PC-9 (cell line): ENCODE data around the gene MCTP2. TPM values are rescaled to one million over a fixed set of nuclear protein-coding genes. Genes with fewer than 3 reads are reported as not detected.
"Not testable (repeated sequence)": the region's sequence is repeated elsewhere in the genome, so short reads cannot be mapped to it uniquely, and the experiment has no call there.

ENCODE experiments used
- BruUV-seq: library from RNA; stranded (reverse); fragments of 400-500 nt; replicated peaks from 2 replicates; lab custom pipeline; 2021; lab: Mats Ljungman, UMichigan
- CTCF ChIA-PET: fragments of 300-600 bp; sonication (Branson Sonifier 250); formaldehyde crosslinking; loops from one replicate; lab custom pipeline; 2022; ENCODE audit warnings: antibody characterized with exemption; lab: Charles Lee
- POLR2A ChIA-PET: fragments of 300-600 bp; sonication (Branson Sonifier 250); formaldehyde crosslinking; loops from one replicate; lab custom pipeline; 2022; ENCODE audit warnings: antibody characterized with exemption; ENCODE audit not compliant: unreplicated experiment; lab: Charles Lee
- DNase-seq, 2 experiments: peaks; one replicate each; pipeline versions ENCODE4 v3.0.0 to v3.0.0-alpha.2; 2015 to 2022; ENCODE audit warnings: mixed read lengths in 1 of 2
- H2AFZ ChIP-seq: fragments of 200-600 bp; sonication (generic); 2 replicates; pipeline ENCODE4 v1.8.1; 2017; ENCODE audit warnings: antibody characterized with exemption
- H3F3A ChIP-seq: fragments of 200-600 bp; sonication (generic); 2 replicates; pipeline ENCODE4 v1.8.1; 2017; ENCODE audit warnings: antibody characterized with exemption, mild to moderate bottlenecking, low read depth; ENCODE audit not compliant: insufficient read depth
- H3K27ac ChIP-seq: fragments of 200-600 bp; sonication (generic); 2 replicates; pipeline ENCODE4 v1.6.1; 2016; ENCODE audit warnings: mixed run types
- H3K27me3 ChIP-seq: fragments of 200-600 bp; sonication (generic); 2 replicates; pipeline ENCODE4 v1.6.1; 2016; ENCODE audit warnings: low read depth, mixed run types; ENCODE audit not compliant: insufficient read depth
- H3K36me3 ChIP-seq: fragments of 200-600 bp; sonication (generic); 2 replicates; pipeline ENCODE4 v1.6.1; 2016; ENCODE audit warnings: low read depth, mixed run types
- H3K4me1 ChIP-seq: fragments of 200-600 bp; sonication (generic); replicated peaks from 2 replicates; pipeline ENCODE4 v1.6.1; 2016; ENCODE audit warnings: mixed run types; ENCODE audit not compliant: insufficient read depth
- H3K4me2 ChIP-seq: fragments of 200-600 bp; sonication (generic); 2 replicates; pipeline ENCODE4 v1.6.1; 2017; ENCODE audit warnings: mixed run types
- H3K4me3 ChIP-seq: fragments of 200-600 bp; sonication (generic); 2 replicates; pipeline ENCODE4 v1.6.1; 2016; ENCODE audit warnings: mixed run types
- H3K79me2 ChIP-seq: fragments of 200-600 bp; sonication (generic); 2 replicates; pipeline ENCODE4 v1.6.1; 2017; ENCODE audit warnings: low read depth, mixed run types
- H3K9me2 ChIP-seq: fragments of 200-600 bp; sonication (generic); 2 replicates; pipeline ENCODE4 v1.8.1; 2017; ENCODE audit warnings: mild to moderate bottlenecking; ENCODE audit not compliant: insufficient read depth
- H3K9me3 ChIP-seq: fragments of 200-600 bp; sonication (generic); 2 replicates; pipeline ENCODE4 v1.8.1; 2016; ENCODE audit warnings: low read depth; ENCODE audit not compliant: insufficient read depth
- H4K20me1 ChIP-seq: fragments of 200-600 bp; sonication (generic); 2 replicates; pipeline ENCODE4 v1.8.1; 2017; ENCODE audit not compliant: insufficient read depth
- EZH2 ChIP-seq: fragments of 200-600 bp; sonication (generic); IDR thresholded peaks from 2 replicates; pipeline ENCODE4 v1.8.0; 2017; ENCODE audit warnings: antibody characterized with exemption, low read depth
- intact Hi-C: fragments of 100-400 bp; cut with micrococcal nuclease; formaldehyde crosslinking; loops from one replicate; pipeline ENCODE4 v1.10.0; 2022; ENCODE audit not compliant: unreplicated experiment
- total RNA-seq: library from RNA; stranded (reverse); gene quantifications from 2 replicates; pipeline ENCODE4 v1.2.3, GENCODE V29; 2021
- TF ChIP-seq, protein P1 (sequence below): fragments of 200-600 bp; sonication (generic); conservative IDR thresholded peaks from 2 replicates; pipeline ENCODE4 v1.6.1; 2017; ENCODE audit warnings: mixed run types, antibody characterized with exemption, mild to moderate bottlenecking, moderate library complexity

Gene MCTP2
- total RNA-seq, 1 experiment from 2014 or later: 5.7 TPM

DNA sequence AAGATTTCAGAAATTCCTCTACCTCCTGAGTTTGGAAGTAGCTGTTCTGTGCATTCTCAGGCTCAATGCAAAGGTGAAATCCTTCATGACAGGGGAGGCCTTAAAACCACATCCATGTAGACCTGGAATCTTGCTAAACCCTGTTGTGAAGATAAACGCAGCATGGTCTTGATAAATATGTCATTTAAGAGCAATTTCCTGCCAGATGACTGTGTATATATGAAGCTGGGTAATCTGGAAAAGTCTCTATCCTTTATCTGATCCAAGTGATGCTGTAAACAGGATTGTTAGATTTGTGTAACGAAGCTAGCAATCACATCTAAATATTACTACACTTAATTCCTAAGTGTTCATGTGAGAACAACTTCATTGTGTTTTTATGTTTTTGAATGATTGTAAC lies 9.1 kb downstream of the MCTP2 start:
- Histone ChIP-seq H4K20me1 (no peaks in the 10 kb centered on the region), H3K4me3 (no peak overlapping the region), H3K4me1 (no peaks in the 10 kb centered on the region), H3K4me2 (no peak overlapping the region), H3K27ac (no peak overlapping the region), H3K36me3 (no peaks in the 10 kb centered on the region), H3K27me3 (no peaks in the 10 kb centered on the region), H3F3A (peaks cover 5% of the 10 kb centered on the region), H3K79me2 (no peaks in the 10 kb centered on the region), H3K9me3 (no peaks in the 10 kb centered on the region), H3K9me2 (no peaks in the 10 kb centered on the region), H2AFZ (no peak overlapping the region)
- BruUV-seq: no TSS peak
- DNase-seq: no peak
- intact Hi-C loops: no loop called here
- CTCF ChIA-PET: no interaction called here
- POLR2A ChIA-PET: no interaction called here
- no peak for TF ChIP-seq EZH2
- TF ChIP-seq, protein P1, sequence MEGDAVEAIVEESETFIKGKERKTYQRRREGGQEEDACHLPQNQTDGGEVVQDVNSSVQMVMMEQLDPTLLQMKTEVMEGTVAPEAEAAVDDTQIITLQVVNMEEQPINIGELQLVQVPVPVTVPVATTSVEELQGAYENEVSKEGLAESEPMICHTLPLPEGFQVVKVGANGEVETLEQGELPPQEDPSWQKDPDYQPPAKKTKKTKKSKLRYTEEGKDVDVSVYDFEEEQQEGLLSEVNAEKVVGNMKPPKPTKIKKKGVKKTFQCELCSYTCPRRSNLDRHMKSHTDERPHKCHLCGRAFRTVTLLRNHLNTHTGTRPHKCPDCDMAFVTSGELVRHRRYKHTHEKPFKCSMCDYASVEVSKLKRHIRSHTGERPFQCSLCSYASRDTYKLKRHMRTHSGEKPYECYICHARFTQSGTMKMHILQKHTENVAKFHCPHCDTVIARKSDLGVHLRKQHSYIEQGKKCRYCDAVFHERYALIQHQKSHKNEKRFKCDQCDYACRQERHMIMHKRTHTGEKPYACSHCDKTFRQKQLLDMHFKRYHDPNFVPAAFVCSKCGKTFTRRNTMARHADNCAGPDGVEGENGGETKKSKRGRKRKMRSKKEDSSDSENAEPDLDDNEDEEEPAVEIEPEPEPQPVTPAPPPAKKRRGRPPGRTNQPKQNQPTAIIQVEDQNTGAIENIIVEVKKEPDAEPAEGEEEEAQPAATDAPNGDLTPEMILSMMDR: no peak

DNA sequence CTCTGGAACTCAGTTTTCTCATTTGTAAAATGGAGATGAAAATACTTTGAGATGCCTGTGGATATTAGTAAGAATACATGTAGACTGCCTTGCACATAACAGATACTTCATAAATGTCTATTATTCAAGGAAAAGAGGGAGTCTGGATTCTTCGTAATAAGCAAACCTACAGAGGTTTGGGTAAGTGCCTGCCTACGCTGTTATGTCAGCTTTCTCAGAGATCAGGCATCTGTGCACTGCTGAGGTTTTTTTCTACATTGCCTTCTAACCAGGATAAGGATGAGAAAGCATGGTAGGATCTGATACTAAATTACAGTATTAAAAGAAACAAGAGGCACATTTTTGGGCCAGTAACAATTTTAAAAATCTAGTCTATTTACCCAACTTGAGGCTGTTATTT lies 10.9 kb downstream of the MCTP2 start:
- Histone ChIP-seq H3K4me3 (no peak overlapping the region), H3K9me3 (no peaks in the 10 kb centered on the region), H3K36me3 (no peaks in the 10 kb centered on the region), H3K27ac (no peak overlapping the region), H4K20me1 (no peaks in the 10 kb centered on the region), H3K4me2 (no peak overlapping the region), H2AFZ (no peak overlapping the region), H3K79me2 (no peaks in the 10 kb centered on the region), H3K9me2 (no peaks in the 10 kb centered on the region), H3K4me1 (no peaks in the 10 kb centered on the region), H3F3A (peaks cover 5% of the 10 kb centered on the region), H3K27me3 (no peaks in the 10 kb centered on the region)
- no peak for DNase-seq
- POLR2A ChIA-PET: no interaction called here
- CTCF ChIA-PET: no interaction called here
- intact Hi-C loops: no loop called here
- TF ChIP-seq, protein P1: no peak
- TF ChIP-seq EZH2: no peak
- BruUV-seq: no TSS peak

DNA sequence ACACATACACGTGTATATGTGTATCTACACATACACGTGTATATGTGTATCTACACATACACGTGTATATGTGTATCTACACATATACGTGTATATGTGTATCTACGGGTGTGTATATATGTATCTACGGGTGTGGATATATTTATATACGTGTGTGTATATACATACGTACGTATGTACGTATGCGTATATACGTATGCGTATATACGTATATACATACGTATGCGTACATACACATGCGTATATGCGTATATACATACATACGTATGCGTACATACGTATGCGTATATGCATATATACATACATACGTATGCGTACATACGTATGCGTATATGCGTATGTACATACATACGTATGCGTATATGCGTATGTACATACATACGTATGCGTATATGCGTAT lies 11.6 kb downstream of the MCTP2 start:
- H3K27me3 ChIP-seq, BruUV-seq, intact Hi-C loops, H3K9me3 ChIP-seq, H4K20me1 ChIP-seq, H3K79me2 ChIP-seq, H3K4me1 ChIP-seq, H3F3A ChIP-seq, H2AFZ ChIP-seq, H3K9me2 ChIP-seq, H3K36me3 ChIP-seq, CTCF ChIA-PET, DNase-seq, H3K27ac ChIP-seq, H3K4me2 ChIP-seq, POLR2A ChIA-PET, H3K4me3 ChIP-seq: not testable (repeated sequence)

DNA sequence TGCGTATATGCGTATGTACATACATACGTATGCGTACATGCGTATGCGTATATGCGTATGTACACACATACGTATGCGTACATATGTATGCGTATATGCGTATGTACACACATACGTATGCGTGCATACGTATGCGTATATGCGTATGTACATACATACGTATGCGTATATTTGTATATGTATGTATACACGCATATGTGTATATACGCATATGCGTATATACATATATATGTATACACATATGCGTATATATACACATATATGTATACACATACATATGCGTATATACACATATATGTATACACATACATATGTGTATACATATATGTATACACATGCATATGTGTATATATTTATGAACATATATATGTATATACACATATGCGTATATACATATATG lies 12.1 kb downstream of the MCTP2 start:
- no peak overlapping the region for H3K4me2 ChIP-seq
- TF ChIP-seq EZH2: no peak
- TF ChIP-seq, protein P1: no peak
- no peaks in the 10 kb centered on the region for H3K36me3 ChIP-seq
- no peaks in the 10 kb centered on the region for H3K9me3 ChIP-seq
- ChIA-PET POLR2A (no interaction called here), CTCF (no interaction called here)
- no TSS peak for BruUV-seq
- H3F3A ChIP-seq: peaks cover 5% of the 10 kb centered on the region
- no peaks in the 10 kb centered on the region for H3K4me1 ChIP-seq
- no peak overlapping the region for H3K27ac ChIP-seq
- no peak overlapping the region for H3K4me3 ChIP-seq
- DNase-seq: no peak
- intact Hi-C loops: no loop called here
- no peaks in the 10 kb centered on the region for H3K79me2 ChIP-seq
- H3K27me3 ChIP-seq: no peaks in the 10 kb centered on the region
- H3K9me2 ChIP-seq: no peaks in the 10 kb centered on the region
- no peaks in the 10 kb centered on the region for H4K20me1 ChIP-seq
- H2AFZ ChIP-seq: no peak overlapping the region
